GM21529 (cell line): Measurements from ENCODE around the gene C11orf24.
"Not testable (repeated sequence)": the region's sequence is repeated elsewhere in the genome, so short reads cannot be mapped to it uniquely, and the experiment has no call there.

ENCODE experiments used
- ATAC-seq: cut with Tn5 transposase; IDR thresholded peaks from one replicate; pipeline ENCODE4 v1.9.1; 2021; ENCODE audit not compliant: unreplicated experiment

The C11orf24 gene

DNA sequence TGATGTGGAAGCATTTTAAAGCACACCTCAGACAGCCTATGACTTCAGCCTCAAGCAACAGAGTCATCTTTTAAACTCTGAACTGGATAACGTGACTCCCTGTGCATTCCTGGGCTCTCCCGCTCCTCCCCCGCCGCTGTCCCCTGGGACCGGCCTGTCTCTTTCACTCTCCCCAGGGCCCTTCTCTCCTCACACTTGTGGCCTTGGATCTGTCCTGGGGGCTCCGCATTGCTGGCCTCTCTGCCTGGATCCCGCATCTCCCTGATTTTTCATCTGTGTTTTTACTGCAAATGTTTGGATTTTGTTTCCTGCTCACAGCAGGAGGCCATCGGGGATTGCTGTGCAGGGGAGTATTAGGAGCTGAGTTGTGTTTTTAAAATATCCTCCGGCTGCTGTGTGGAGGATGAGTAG, 15.4 kb downstream of the C11orf24 start:
- ATAC-seq: no peak

DNA sequence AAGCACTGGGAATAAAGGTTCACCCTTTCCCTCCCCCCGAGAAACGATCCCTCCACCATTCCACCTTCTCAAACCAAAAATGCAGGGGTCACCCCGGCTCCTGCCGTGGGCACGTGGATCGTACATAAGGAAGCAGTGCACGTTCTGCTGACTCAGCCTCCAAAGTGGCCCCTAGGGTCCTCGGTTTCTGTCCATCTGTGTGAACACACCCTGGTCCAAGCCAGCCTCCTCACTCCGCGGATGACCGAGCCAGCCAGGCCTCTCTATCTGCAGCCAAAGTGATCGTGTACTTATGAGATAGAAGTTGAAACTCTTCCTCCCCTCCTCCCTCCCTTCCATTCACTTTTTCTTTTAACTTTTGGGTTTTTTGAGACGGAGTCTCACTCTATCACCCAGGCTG, 16.2 kb downstream of the C11orf24 start:
- ATAC-seq: no peak

DNA sequence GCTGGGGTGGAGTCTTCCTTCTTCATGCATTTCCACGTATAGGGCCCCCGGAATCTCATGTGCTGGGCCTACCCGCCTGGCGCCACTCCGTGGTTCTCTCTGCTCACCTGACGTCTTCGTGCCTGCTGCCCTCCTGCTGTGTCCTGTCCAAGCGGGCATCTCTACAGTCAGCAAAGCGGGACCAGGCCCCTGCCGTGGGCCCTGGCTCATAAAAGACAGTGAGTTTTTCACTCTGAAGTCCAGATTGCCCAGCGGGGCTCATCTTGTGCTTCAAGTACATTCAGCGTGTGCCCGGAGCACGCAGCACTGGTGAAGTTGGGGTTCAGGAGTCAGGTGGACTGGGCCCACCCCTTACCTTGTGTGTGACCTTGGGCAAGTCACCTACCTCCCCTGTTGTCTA, 17.4 kb downstream of the C11orf24 start:
- ATAC-seq: no peak

DNA sequence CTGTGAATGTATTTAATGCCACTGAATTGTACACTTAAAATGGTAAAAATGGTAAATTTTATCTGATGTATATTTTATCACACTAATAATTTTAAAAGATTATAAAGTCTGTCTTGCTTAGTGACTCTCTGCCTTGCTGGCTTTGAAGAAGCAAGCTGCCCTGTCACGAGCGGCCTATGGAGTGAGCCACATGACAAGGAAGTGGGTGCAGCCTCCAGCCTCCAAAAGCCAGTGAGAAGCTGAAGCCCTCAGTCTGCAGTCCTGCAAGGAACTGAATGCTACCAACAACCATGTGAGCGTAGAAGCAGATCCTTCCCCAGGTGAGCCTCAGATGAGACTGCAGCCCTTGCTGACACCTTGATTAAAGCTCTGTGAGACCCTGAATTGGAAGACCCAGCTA, 20.0 kb downstream of the C11orf24 start:
- no peak for ATAC-seq

DNA sequence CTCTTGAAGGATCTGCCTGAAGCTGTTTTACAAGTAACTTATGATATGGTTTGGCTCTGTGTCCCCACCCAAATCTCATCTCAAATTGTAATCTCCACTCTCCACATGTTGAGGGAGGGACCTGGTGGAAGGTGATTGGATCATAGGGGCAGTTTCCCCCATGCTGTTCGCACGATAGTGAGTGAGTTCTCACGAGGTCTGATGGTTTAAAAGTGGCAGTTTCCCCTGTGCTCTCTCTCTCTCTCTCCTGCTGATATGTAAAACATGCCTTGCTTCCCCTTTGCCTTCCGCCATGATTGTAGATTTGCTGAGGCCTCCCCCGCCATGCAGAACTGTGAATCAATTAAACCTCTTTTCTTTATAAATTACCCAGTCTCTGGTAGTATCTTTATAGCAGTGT, 26.9 kb downstream of the C11orf24 start:
- ATAC-seq: not testable (repeated sequence)

DNA sequence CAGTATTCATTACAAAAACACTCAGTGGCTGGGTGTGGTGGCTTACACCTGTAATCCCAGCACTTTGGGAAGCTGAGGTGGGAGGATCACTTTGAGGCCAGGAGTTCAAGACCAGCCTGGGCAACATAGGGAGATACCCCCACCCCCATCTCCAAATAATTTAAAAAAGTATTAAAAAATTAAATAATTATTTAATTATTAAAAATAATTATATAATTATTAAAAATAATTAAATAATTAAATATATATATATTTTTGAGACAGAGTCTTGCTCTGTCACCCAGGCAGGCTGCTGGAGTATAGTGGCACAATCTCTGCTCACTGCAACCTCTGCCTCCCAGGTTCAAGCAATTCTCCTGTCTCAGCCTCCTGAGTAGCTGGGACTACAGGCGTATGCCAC, 27.9 kb downstream of the C11orf24 start:
- ATAC-seq: not testable (repeated sequence)

DNA sequence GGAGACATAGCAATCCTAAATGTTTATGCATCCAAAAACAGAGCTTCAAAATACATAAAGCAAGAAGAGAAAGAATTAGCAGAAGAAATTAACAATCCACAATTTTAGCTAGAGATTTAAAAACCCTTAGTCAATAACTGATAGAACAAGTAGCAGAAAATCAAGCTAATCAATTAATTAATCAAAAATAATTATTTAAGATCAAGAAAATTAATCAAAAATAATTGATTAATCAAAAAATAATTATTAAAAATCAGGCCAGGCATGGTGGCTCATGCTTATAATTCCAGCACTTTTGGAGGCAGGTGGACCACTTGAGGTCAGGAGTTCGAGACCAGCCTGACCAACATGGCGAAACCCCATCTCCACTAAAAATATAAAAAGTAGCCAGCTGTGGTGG, 29.2 kb downstream of the C11orf24 start:
- no peak for ATAC-seq

DNA sequence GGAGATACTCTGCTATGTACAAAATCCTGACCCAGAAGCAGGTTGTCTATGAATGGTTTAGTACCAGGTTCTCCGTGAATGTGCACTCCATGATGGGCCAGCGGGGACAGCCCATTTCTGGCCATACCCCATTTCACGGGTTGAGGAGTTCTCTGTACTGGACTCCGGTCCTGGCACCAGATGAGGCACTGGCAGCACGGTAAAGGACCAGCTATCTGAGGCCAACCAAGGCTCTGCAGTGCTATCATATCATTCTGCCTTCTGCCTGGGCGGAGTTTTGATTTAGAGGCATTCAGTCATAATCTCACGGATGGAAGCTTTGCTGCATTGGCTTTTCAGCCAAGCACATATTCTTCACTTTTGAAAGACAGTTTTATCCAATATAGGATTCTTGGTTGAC, 40.2 kb downstream of the C11orf24 start:
- ATAC-seq: no peak

DNA sequence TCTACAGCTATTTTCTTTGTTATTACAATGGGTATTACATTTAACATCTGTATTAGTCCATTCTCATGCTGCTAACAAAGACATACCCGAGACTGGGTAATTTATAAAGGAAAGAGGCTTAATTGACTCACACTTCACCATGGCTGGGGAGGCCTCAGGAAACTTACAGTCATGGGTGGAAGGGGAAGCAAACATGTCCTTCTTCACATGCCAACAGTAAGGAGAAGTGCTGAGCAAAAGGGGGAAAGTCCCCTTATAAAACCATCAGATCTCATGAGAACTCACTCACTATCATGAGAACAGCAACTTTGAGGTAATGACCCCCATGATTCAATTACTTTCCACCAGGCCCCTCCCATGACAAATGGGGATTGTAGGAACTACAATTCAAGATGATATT, 42.2 kb downstream of the C11orf24 start:
- ATAC-seq: no peak

DNA sequence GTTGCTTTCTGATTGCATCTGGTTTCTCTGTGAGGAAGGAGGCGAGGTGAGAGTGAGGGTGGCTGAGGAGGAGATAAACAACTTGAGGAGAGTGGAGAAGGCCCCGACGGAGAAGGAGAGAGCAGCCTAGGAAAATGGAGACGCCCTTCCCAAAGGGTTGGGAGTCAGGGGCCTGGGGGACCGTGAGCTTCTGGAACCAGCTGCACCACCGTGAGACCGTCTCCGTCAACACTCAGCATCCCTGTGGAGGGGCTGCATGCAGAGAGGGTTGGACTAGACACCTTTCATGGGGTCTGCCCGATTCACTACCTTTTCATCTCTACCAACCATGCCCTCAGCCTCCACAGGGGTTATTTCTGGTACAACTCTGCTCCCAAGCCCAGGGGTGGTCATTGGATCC, 45.4 kb downstream of the C11orf24 start:
- no peak for ATAC-seq

DNA sequence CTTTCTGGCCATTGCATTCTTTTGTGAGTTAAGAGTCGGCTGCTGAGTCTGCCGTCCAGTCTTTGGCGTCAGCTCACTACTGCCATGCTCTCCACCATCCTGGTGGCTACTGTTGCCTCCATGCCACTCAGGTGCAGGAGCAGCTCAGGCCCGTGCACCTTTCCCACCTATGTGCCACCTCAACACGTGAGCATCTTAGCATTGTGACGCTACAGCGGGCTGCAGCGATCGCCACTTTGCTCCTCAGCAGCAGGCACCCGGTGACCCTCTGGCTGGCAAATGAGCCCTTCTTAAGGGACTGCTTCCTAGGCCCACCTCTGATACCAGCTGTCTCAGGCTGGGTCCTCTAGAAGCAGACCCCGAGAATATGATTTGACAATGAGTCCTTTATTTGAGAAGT, 47.2 kb downstream of the C11orf24 start:
- no peak for ATAC-seq

DNA sequence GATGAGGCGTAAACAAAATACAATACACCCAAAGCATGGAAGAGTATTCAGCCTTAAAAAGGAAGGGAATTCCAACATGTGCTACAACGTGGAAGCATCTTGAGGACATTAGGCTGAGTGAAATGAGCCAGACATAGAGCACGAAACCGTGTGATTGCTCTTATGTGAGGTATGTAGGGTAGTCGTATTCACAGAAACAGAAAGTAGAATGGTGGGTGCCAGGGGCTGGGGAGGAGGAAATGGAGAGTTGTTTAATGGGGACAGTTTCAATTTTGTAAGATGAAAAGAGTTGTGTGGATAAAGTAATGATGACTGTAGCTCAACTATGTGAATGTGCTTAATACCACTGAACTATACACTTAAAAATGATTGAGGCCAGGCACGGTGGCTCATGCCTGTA, 48.5 kb downstream of the C11orf24 start:
- ATAC-seq: no peak

DNA sequence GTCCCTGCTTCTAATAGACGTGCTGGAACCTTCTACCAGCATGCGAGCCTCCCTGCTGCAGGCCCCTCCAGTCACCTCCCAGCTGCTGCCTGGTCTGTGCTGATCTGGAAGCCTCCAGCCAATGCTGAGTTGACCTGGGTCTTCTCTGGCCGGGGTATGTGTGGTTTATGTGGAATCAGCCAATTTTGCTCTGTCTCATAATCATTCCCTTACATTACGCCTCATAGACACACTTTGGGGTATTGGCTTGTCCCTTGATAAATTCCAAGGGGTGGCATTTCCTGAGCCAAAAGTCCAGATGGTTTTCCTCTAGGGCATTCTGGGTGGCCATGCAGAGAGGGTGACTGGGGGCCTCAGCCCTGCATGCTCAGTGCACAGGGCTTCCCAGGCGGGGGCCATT, 50.4 kb downstream of the C11orf24 start:
- no peak for ATAC-seq

DNA sequence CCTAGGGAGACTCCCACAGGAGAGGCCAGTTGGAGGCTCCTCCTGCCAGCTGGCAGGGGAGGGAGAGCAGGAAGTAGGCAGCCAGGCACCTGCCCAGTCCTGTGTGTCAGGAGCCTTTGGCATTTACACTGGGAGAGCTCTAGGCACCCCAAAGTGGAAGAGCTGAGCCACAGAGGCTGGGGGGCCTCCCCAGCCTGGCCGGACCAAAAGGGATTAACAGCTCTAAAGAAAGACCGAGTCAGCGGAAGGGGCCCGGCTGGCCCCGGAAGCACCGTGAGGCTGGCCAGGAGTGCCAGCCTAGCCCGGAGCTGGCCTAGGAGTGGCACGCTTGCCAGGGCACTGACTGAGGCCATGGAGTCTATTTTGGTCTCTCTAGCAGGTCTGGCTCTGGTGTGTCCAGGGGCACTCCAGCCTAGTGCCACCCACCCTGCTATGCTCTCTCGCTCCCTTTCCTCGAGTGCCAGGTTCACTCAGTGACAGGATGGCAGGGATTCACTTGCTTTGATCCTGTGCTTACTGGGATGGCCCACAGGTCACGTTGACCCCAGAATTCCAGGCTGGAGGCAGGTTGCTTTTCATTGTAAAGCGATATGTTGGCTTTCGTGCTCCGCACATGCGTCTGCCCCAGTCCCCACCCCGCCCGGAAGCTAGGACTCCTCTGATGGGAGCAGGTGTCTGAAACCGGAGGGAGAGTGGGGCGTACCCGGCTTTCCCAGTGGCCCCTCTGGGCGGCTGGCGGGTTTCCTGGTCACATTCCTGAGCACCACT, 55.4 kb downstream of the C11orf24 start:
- ATAC-seq: no peak

DNA sequence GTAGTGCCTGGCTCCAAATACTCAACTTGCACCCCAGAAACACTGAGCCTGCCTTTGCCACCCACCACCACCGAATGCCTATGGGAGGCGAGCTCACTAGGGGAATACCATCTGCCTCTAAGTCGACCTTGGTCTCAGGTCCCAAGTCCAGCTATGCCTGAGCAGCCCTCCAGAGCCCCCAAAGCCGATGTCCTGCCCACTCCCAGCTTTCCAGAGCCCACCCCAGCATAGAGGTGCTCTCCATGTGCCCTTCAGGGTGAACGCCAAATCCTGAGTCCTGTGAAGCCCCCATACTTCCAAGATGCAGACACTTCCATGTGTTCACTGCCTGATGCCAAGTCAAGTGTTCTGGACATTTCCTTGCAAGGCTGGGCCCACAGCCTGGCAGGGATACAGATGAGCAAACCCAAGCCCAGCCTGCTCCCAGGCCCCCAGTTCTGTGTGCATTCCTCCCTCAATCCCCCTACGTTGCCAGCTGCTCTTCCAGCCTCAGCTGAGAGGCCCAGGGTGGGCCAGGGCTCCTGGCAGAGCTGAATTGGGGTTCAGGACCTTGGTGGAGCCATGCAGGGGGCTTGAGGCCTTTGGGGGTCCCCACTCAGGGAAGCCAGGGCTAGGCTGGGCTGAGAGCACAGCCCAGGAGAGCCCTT, 56.1 kb downstream of the C11orf24 start:
- no peak for ATAC-seq

DNA sequence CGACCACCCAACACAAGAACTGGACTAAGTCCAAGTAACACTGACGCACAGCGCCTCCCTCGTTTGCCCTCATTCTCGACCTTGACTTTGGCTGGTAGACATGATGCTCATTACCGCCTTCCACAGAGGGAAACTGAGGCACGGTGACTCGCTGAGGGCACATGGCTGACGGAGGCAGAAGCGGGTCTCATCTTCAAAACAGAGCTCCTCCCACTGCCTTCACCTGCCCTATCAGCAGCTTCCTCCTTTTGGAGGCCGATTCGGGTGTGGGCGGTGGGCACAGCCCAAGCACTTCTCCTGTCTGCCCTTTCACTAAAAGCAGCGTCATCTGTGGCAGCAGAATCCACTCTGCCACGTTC, 56.7 kb downstream of the C11orf24 start:
- ATAC-seq: no peak

DNA sequence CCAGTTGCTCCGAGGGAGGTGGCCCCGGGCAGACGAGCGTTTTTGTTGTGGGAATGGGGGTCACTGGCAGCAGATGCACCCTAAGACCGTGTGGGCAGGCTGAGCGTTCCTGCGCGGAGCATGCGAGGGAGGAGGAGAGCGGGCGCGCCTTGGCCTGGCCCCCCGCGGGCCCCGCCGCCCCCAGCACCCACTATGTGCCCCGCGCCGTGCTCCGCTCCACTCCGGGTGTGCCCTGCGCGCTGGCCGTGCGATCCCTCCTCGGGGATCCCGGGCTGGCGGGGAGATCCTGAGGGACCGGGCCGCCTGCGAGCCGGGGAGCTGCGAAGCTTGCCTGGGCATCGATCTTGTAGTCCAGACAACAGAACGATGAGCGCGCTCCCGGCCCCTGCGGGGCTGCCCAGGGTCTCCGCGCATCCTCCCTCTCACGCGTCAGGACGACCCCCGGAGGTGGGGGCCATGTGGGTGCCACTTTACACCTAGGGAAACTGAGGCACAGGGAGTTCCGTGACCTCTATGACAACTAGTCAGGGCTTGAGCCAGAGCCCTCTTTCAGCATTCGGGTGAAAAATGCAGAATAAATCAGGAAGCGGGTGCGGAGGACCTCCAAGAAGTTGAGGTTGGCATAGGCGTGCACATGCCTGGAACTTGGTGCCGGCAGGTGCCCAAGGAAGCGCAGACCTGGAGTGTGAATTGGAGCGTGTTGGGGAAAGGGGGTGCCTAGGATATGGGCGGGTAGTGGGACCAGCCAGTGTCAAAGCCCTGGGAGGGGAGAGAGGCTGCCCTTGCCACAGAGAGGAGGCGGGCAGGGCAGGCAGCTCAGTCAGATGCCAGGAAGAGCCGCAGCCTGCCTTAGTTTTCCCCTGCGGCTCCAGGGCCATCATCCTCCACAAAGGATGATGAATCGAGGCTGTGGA, 57.3 kb downstream of the C11orf24 start:
- ATAC-seq: no peak

DNA sequence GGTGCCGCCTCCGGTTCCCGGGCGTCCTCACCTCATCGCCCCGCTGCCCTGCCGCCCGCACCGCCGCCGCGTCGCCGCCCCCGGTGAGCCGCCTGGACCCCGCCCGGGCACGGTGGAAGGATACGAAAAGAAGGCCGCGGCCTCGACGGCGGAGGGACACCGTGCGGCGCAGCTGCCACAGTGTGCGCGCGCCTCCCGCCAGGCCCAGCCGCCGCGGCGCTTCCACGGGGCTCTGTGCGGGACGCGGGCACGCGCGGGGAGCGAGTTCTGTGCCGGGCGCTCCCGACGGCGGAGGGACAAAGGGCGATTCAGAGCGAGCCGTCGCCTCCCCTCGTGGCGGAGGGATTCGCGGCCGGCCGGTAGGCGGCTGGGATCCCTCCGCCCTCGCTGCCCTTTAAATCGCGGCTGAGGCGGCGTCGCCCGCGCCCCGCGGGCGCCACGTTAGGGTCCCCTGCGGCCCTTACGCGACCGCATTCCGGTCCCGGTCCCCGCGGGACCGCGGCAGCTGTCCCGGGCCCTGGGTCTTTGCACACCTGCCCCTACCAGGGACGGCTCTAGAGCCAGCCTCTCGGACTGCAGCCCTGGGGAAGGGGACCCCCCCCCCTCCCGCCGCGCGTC, 58.1 kb downstream of the C11orf24 start:
- peak; percentile 38 for ATAC-seq

DNA sequence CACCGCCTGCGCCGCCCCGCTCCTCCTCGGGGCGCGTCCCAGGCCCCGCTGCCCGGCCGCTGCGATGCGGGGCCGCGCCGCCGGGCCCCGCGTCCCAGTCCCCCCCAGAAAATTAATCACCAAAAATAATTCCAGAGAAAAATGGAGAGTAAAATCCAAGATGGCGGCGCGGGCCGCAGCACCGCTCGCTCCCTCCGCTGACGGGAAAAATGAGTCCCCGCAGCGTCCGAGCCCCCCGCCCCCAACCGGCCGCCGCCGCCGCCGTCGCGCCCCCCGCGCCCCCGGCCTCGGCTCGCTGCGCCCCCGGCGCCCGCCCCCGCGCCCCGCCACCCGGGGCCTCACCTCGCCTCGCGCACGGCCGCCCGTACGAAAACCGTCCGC, 58.6 kb downstream of the C11orf24 start, which contains the start of gene KMT5B:
TSS of gene KMT5B (minus strand) at position 162 of the 381 bp plus-strand sequence. CDS start 23,220 bp downstream, outside the sequence.
- ATAC-seq: no peak

DNA sequence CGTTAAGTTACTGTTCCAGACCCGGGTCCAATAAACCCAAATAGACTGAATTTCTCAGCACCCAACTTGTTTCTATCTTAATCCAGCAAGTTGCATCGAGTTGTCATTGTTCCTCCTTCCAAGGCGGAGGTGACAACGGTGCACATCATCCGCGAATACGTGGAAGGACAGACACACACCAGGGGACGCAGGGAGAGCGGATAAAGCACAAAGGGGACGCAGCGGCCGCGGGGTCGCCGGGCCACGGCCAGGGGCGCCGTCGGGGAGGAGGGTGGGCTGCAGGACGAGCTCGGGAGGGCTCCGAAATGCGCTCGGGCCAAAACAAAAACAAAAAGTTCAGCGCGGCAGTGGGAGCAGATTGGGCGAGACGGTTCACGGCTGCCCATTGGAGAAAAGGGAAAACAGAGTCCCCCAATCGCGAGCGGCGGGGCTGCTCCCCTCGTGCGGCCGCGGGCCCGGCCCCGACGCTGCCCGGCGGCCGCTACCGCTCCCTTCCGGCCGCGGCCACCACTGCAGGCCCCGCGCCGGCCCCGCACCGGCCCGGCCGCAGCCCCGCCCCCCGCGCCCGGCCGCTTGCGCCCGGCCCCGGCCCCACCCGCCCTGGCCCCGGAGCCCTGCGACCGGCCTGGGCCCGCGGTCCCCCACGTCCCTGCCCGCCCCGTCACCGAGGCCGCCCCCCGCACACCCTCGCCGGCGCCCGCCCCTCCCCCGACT, 59.2 kb downstream of the C11orf24 start:
- ATAC-seq: peak; percentile 56

DNA sequence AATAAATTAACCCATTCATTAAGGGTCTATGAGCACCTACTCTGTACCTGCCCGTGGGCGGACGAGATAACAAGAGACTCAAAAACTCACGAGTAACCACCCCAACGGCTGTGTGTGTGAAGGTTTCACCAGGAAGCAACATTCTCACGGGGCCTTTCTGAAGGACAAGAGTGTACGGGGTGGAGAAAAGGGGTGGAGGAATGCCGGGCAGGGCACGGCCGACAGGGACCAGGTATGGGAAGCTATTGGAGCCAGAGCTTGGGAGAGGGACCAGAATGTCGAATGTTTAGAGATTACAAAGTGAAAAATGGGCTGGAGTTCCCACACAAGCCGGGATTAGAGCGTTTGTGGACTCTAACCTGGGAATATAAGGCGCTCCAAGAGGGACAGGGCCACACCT, 60.2 kb downstream of the C11orf24 start:
- ATAC-seq: no peak
